HepG2 (cell line): ENCODE data around the gene GRAMD2A. TPM values are rescaled to one million over a fixed set of nuclear protein-coding genes. Genes with fewer than 3 reads are reported as not detected.

ENCODE experiments used
- ATAC-seq: fragments of 200-7000 bp; cut with Tn5 transposase; 3 replicates; pipeline ENCODE4 v1.9.1; 2020; ENCODE audit warnings: mild to moderate bottlenecking, moderate library complexity
- BruUV-seq: library from RNA; stranded (reverse); fragments of 400-500 nt; replicated peaks from 2 replicates; lab custom pipeline; 2021; lab: Mats Ljungman, UMichigan
- CTCF ChIA-PET: fragments of 300-600 bp; formaldehyde crosslinking; extraction: SDS; loops from one replicate; lab custom pipeline; 2021; ENCODE audit warnings: low total read pairs, inconsistent platforms, low intra/inter-chr PET ratio; lab: Yijun Ruan, JAX
- POLR2A ChIA-PET: fragments of 350-600 bp; sonication (Branson Sonifier 250); formaldehyde crosslinking; loops from one replicate; lab custom pipeline; 2020; ENCODE audit warnings: antibody characterized with exemption, inconsistent platforms; lab: Yijun Ruan, JAX
- DNase-seq: peaks from one replicate; pipeline ENCODE4 v3.0.0-alpha.2; 2015; ENCODE audit warnings: low spot score
- FAIRE-seq: peaks from 3 replicates; lab custom pipeline; 2011; peaks lifted over from hg19 to GRCh38; lab: Jason Lieb, UNC
- H2AFZ ChIP-seq: one replicate; pipeline ENCODE4 v1.6.1; 2011; ENCODE audit warnings: low read length, inconsistent platforms
- H3K27ac ChIP-seq: fragments of 300-600 bp; 3 replicates; pipeline ENCODE4 v1.8.0; 2011; ENCODE audit warnings: mixed run types, mild to moderate bottlenecking, mixed read lengths, low read length, inconsistent platforms; ENCODE audit not compliant: insufficient read depth; ENCODE audit errors: extremely low read length
- H3K27me3 ChIP-seq, 2 experiments: fragments of 200-600 bp in 1 of 2; 2 replicates in 1 of 2; 3 replicates in 1 of 2; pipeline versions ENCODE4 v1.6.0 to v1.8.0; 2011; ENCODE audit warnings: low read length in 2 of 2, mild to moderate bottlenecking in 2 of 2, moderate library complexity in 2 of 2, inconsistent platforms in 1 of 2; ENCODE audit not compliant: insufficient read depth in 2 of 2, control insufficient read depth in 1 of 2
- H3K36me3 ChIP-seq, 2 experiments: fragments of 200-600 bp in 1 of 2; replicated peaks in 1 of 2; 2 replicates in 1 of 2; 3 replicates in 1 of 2; pipeline versions ENCODE4 v1.5.1 to v1.8.0; 2011; ENCODE audit warnings: low read length in 2 of 2, inconsistent platforms in 1 of 2; ENCODE audit not compliant: insufficient read depth in 2 of 2, control insufficient read depth in 1 of 2
- H3K4me1 ChIP-seq: 2 replicates; pipeline ENCODE4 v1.5.1; 2012; ENCODE audit warnings: low read length, inconsistent platforms; ENCODE audit not compliant: insufficient read depth
- H3K4me2 ChIP-seq: 2 replicates; pipeline ENCODE4 v1.6.0; 2011; ENCODE audit warnings: low read depth, low read length, inconsistent platforms
- H3K4me3 ChIP-seq, 3 experiments: fragments of 200-600 bp in 1 of 3; sonication (generic), shearing (Covaris generic) in 1 of 3; replicated peaks in 1 of 3; 2 replicates each; pipeline ENCODE4 v1.5.1; 2011 to 2016; ENCODE audit warnings: low read length in 3 of 3, inconsistent platforms in 2 of 3, low read depth in 2 of 3, mild to moderate bottlenecking in 2 of 3, control low read depth in 1 of 3, mixed read lengths in 1 of 3; ENCODE audit not compliant: insufficient read depth in 1 of 3
- H3K79me2 ChIP-seq: one replicate; pipeline ENCODE4 v1.6.1; 2011; ENCODE audit warnings: low read length, inconsistent platforms; ENCODE audit not compliant: insufficient read depth
- H3K9ac ChIP-seq: 2 replicates; pipeline ENCODE4 v1.6.0; 2011; ENCODE audit warnings: mild to moderate bottlenecking, low read depth, low read length, inconsistent platforms; ENCODE audit not compliant: insufficient read depth
- H3K9me3 ChIP-seq: 2 replicates; pipeline ENCODE4 v1.5.1; 2012; ENCODE audit warnings: mild to moderate bottlenecking, low read length
- H4K20me1 ChIP-seq: 2 replicates; pipeline ENCODE4 v1.6.0; 2011; ENCODE audit warnings: inconsistent platforms, mild to moderate bottlenecking, low read length, moderate library complexity; ENCODE audit not compliant: insufficient read depth
- BCLAF1 ChIP-seq: fragments of 450-650 bp; IDR thresholded peaks from 2 replicates; pipeline ENCODE4 v1.6.1; 2017; ENCODE audit warnings: mild to moderate bottlenecking
- CSRNP1 ChIP-seq: sonication (generic); formaldehyde crosslinking; IDR thresholded peaks from 2 replicates; pipeline ENCODE4 v1.8.1; 2023; ENCODE audit warnings: mild to moderate bottlenecking, missing genetic modification reagents
- GABPB1 ChIP-seq: IDR thresholded peaks from 2 replicates; pipeline ENCODE4 v1.6.1; 2016; ENCODE audit warnings: mild to moderate bottlenecking, missing genetic modification reagents, moderate library complexity, missing compliant biosample characterization
- KLF15 ChIP-seq: sonication (generic); formaldehyde crosslinking; IDR thresholded peaks from 2 replicates; pipeline ENCODE4 v1.8.1; 2023; ENCODE audit warnings: borderline replicate concordance, mild to moderate bottlenecking, inconsistent platforms, missing genetic modification reagents, mixed read lengths
- MXD3 ChIP-seq: IDR thresholded peaks from 2 replicates; pipeline ENCODE4 v1.6.1; 2016; ENCODE audit warnings: mild to moderate bottlenecking, missing biosample characterization, missing genetic modification reagents
- NFE2L1 ChIP-seq: sonication (generic); formaldehyde crosslinking; IDR thresholded peaks from 2 replicates; pipeline ENCODE4 v1.4.0; 2020; ENCODE audit warnings: missing genetic modification reagents, mild to moderate bottlenecking, borderline replicate concordance
- PHF5A ChIP-seq: IDR thresholded peaks from one replicate; pipeline ENCODE4 v1.6.1; 2018; ENCODE audit warnings: low read depth, missing genetic modification reagents; ENCODE audit not compliant: unreplicated experiment
- RFX3 ChIP-seq: IDR thresholded peaks from 2 replicates; pipeline ENCODE4 v1.6.1; 2016; ENCODE audit warnings: missing biosample characterization, missing genetic modification reagents
- SMARCC2 ChIP-seq: fragments of 450-650 bp; IDR thresholded peaks from 2 replicates; pipeline ENCODE4 v1.6.1; 2017; ENCODE audit warnings: antibody characterized with exemption, mild to moderate bottlenecking
- SP140L ChIP-seq: sonication (generic); formaldehyde crosslinking; IDR thresholded peaks from 2 replicates; pipeline ENCODE4 v1.4.0; 2020; ENCODE audit warnings: missing genetic modification reagents, borderline replicate concordance
- TMF1 ChIP-seq: sonication (generic); formaldehyde crosslinking; IDR thresholded peaks from 2 replicates; pipeline ENCODE4 v1.8.1; 2022; ENCODE audit warnings: low read depth, missing genetic modification reagents
- ZNF136 ChIP-seq: sonication (generic); formaldehyde crosslinking; IDR thresholded peaks from 2 replicates; pipeline ENCODE4 v1.8.1; 2022; ENCODE audit warnings: low read depth, mild to moderate bottlenecking, moderate library complexity, missing genetic modification reagents
- ZNF333 ChIP-seq: sonication (generic); formaldehyde crosslinking; IDR thresholded peaks from 2 replicates; pipeline ENCODE4 v1.4.0; 2020; ENCODE audit warnings: mild to moderate bottlenecking, missing genetic modification reagents, borderline replicate concordance
- ZNF589 ChIP-seq: sonication (generic); formaldehyde crosslinking; conservative IDR thresholded peaks from 2 replicates; pipeline ENCODE4 v1.8.0; 2022; ENCODE audit warnings: mild to moderate bottlenecking, moderate library complexity, missing genetic modification reagents
- ZNF670 ChIP-seq: sonication (generic); formaldehyde crosslinking; IDR thresholded peaks from 2 replicates; pipeline ENCODE4 v1.8.0; 2022; ENCODE audit warnings: mild to moderate bottlenecking, missing genetic modification reagents, borderline replicate concordance
- ZNF766 ChIP-seq: sonication (generic); formaldehyde crosslinking; IDR thresholded peaks from 2 replicates; pipeline ENCODE4 v1.5.0; 2020; ENCODE audit warnings: missing genetic modification reagents, borderline replicate concordance
- ZNF850 ChIP-seq: sonication (generic); formaldehyde crosslinking; conservative IDR thresholded peaks from 2 replicates; pipeline ENCODE4 v1.9.0; 2021; ENCODE audit warnings: mild to moderate bottlenecking, missing genetic modification reagents
- ZUFSP ChIP-seq: sonication (generic); formaldehyde crosslinking; IDR thresholded peaks from 2 replicates; pipeline ENCODE4 v1.9.0; 2021; ENCODE audit warnings: missing genetic modification reagents, mild to moderate bottlenecking, borderline replicate concordance
- WGBS: methylation state at CpG from one replicate; pipeline ENCODE4 v1.1.6; 2017; ENCODE audit warnings: low lambda C conversion rate; 5-methylcytosine and 5-hydroxymethylcytosine counted together
- in situ Hi-C: cut with HindIII; loops from 2 replicates; pipeline ENCODE4 v1.10.0; 2017; ENCODE audit warnings: low pct_unique_long_range_greater_than_20kb; ENCODE audit not compliant: extremely low pct_ligation_motif_present
- intact Hi-C: fragments of 100-400 bp; cut with micrococcal nuclease; formaldehyde crosslinking; loops from one replicate; pipeline ENCODE4 v1.10.0; 2022; ENCODE audit not compliant: unreplicated experiment
- polyA plus RNA-seq, 8 experiments: library from polyadenylated mRNA; depleted of rRNA in 3 of 8; stranded (reverse) in 7 of 8; unstranded in 1 of 8; fragments of >200 nt; fragmentation: Illumina TruSeq in 4 of 8; extraction: Trizol in 4 of 8; gene quantifications; 2 replicates each; pipeline versions ENCODE4 v1.2.1 to v1.2.3, GENCODE V29; 2011 to 2016; ENCODE audit warnings: low read depth in 4 of 8, missing spikeins in 1 of 8, mixed read lengths in 1 of 8; ENCODE audit not compliant: insufficient read depth in 1 of 8
- total RNA-seq, 5 experiments: library from RNA; depleted of rRNA; stranded (reverse); fragments of >200 nt; fragmentation: Illumina TruSeq; extraction: Trizol; gene quantifications; 2 replicates each; pipeline ENCODE4 v1.2.3, GENCODE V29; 2016; ENCODE audit warnings: low read depth in 1 of 5

The GRAMD2A gene
- total and polyA plus RNA-seq, 2 of the 13 experiments (the other 11 are each of a cell fraction or from before 2014, with no cell fraction given): 0.04 TPM; not detected in 1

DNA sequence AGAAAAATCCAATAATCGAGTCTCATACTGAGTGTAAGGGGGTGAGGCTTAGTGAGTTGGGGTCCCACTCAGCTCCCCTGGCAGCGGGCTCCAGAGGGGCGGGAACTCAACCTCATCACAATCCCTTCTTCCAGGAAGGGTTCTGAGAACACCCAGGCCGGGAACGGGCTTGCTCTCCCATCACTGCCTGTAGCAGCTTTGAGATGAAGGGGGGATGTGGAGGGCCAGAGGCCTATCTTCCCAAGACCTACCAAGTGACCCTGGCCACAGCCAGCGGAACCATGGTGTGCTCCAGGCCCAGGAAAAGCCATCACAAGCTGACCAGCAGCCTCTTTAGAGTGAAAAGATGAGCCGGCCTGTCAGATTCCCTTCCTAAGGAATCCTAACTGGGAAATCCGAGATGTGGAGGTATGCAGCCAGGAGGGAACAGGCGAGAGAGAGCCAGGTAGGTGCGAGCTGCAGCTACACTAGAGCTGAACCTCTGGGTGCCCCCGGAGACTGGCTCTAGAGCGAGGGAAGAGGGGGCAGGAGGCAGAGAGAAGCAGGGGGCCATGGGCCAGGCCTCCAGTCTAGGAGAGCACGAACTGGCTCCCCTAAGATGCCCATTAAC lies 18.5 kb downstream of the GRAMD2A start (continued):
- no peak for TF ChIP-seq ZUFSP
- no peak for TF ChIP-seq MXD3 (CRISPR knock-in tag)
- TF ChIP-seq ZNF589 (CRISPR knock-in tag): no peak
- TF ChIP-seq ZNF766: no peak
- no peak for TF ChIP-seq ZNF850 (CRISPR knock-in tag)

DNA sequence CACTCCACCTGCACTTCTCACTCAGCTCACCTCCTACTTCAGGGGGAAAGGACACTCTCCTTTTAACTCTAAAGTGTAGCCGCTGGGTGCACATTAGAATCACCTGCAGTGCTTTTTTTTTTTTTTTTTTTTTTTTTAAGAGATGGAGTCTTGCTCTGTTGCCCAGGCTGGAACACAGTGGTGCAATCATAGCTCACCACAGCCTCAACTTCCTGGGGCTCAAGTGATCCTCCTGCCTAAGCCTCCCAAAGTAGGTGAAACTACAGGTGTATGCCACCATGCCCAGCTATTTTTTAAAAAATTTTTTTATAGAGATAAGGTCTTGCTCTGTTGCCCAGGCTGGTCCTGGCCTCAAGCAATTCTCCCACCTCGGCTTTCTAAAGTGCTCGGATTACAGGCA lies 20.8 kb downstream of the GRAMD2A start:
- no peak overlapping the region for H2AFZ ChIP-seq
- DNase-seq (no peak), ATAC-seq (no peak), FAIRE-seq (no peak)
- H3K27ac ChIP-seq: no peak overlapping the region
- ChIA-PET CTCF (no interaction called here), POLR2A (no interaction called here)
- no peaks in the 10 kb centered on the region for H3K36me3 ChIP-seq
- intact Hi-C loops (no loop called here), in situ Hi-C loops (no loop called here)
- no peaks in the 10 kb centered on the region for H3K79me2 ChIP-seq
- no peak overlapping the region for H3K9ac ChIP-seq
- no peak overlapping the region for H3K4me3 ChIP-seq
- 35% methylated on average over 3 of the region's 3 CpGs for WGBS
- no peak overlapping the region for H3K4me2 ChIP-seq
- H3K4me1 ChIP-seq: peaks cover 32% of the 10 kb centered on the region
- no peaks in the 10 kb centered on the region for H3K9me3 ChIP-seq
- no peaks in the 10 kb centered on the region for H4K20me1 ChIP-seq
- peaks cover 2 to 54% of the 10 kb centered on the region in 2 experiments; a peak in 4 of 5 replicates for H3K27me3 ChIP-seq
- no TSS peak for BruUV-seq
- TF ChIP-seq SP140L (CRISPR knock-in tag) (no peak), TMF1 (CRISPR knock-in tag) (no peak), GABPB1 (CRISPR knock-in tag) (no peak), ZNF136 (no peak), NFE2L1 (CRISPR knock-in tag) (no peak), CSRNP1 (CRISPR knock-in tag) (no peak), KLF15 (CRISPR knock-in tag) (no peak), ZNF333 (CRISPR knock-in tag) (no peak), RFX3 (CRISPR knock-in tag) (no peak), ZNF670 (no peak), BCLAF1 (no peak), PHF5A (no peak), SMARCC2 (no peak)
